Activated CD8-positive, alpha-beta memory T cell treated with anti-CD3 and anti-CD28 coated beads, Interleukin-2, amount 50 U/mL, for 48 hours (primary cell): ENCODE data around the gene RELL2.

Source experiments
- DNase-seq: peaks from one replicate; pipeline ENCODE4 v3.0.0-alpha.2; 2020

Gene RELL2

GRCh38 chr5:141623186-141623585, 13.6 kb upstream of the RELL2 start:
- no peak for DNase-seq

GRCh38 chr5:141623611-141624010, 13.2 kb upstream of the RELL2 start:
- no peak for DNase-seq

- DNase-seq, result no peak
Measured at GRCh38 chr5:141628175-141628788, 8.5 kb upstream of the RELL2 start.

- DNase-seq, result peak; percentile 13
Measured at GRCh38 chr5:141630570-141631140, 6.1 kb upstream of the RELL2 start.

GRCh38 chr5:141632650-141633049, 4.1 kb upstream of the RELL2 start:
- DNase-seq, result peak; percentile 7

GRCh38 chr5:141633871-141634561, 2.8 kb upstream of the RELL2 start:
- peak; percentile 43 for DNase-seq

GRCh38 chr5:141634720-141635119, 2.1 kb upstream of the RELL2 start:
- peak; percentile 42 for DNase-seq

- DNase-seq, result peak; percentile 22
Measured at GRCh38 chr5:141635646-141636045, 1.2 kb upstream of the RELL2 start.

GRCh38 chr5:141636106-141636412, 738 bp upstream of the RELL2 start:
- DNase-seq, result peak; percentile 64

GRCh38 chr5:141637123-141637766, 448 bp downstream of the RELL2 start:
- DNase-seq, result peak; percentile 80

GRCh38 chr5:141637767-141638419, 1.1 kb downstream of the RELL2 start:
- peak; percentile 79 for DNase-seq

GRCh38 chr5:141638771-141639170, 2.0 kb downstream of the RELL2 start:
- DNase-seq, result peak; percentile 49

GRCh38 chr5:141639357-141640050, 2.7 kb downstream of the RELL2 start:
- DNase-seq, result no peak

- DNase-seq, result no peak
Measured at GRCh38 chr5:141640051-141640415, 3.2 kb downstream of the RELL2 start.

GRCh38 chr5:141640698-141641097, 3.9 kb downstream of the RELL2 start:
- DNase-seq, result no peak

- no peak for DNase-seq
Measured at GRCh38 chr5:141641634-141642267, 5.0 kb downstream of the RELL2 start.

- DNase-seq, result no peak
Measured at GRCh38 chr5:141646026-141646425, 9.2 kb downstream of the RELL2 start.

- no peak for DNase-seq
Measured at GRCh38 chr5:141647242-141647641, 10.4 kb downstream of the RELL2 start.

- DNase-seq, result no peak
Measured at GRCh38 chr5:141647851-141648250, 11.1 kb downstream of the RELL2 start.

- DNase-seq, result no peak
Measured at GRCh38 chr5:141649056-141649688, 12.4 kb downstream of the RELL2 start.

GRCh38 chr5:141649972-141650371, 13.2 kb downstream of the RELL2 start:
- DNase-seq, result no peak
